Measurements from ENCODE around the gene TBC1D8B. TPM values are rescaled to one million over a fixed set of nuclear protein-coding genes. Genes with fewer than 3 reads are reported as not detected.
A peak's percentile ranks its signal among the peaks of the same experiment; 100 is the strongest.
"Not testable (repeated sequence)": the region's sequence is repeated elsewhere in the genome, so short reads cannot be mapped to it uniquely, and the experiment has no call there.

TBC1D8B gene
- polyA plus RNA-seq, 3 donors from 2014 or later, result 0.07 TPM; not detected in 2

DNA sequence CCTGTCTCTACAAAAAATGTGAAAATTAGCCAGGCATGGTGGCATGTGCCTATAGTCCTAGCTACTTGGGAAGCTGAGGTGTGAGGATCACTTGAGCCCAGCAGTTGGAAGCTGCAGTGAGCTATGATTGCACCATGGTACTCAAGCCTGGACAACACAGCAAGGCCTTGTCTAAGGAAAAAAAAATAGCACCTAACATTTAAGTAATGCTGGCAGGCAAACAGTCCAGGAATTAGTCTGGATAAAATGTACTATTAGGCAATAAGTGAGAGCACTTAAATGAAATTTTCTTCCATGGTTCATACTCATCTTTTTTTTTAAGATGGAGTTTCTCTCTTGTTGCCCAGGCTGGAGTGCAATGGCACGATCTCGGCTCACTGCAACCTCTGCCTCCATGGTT is 70.3 kb downstream of the TBC1D8B start:
- DNase-seq, H3K36me3 Mint-ChIP-seq, H3K4me1 Mint-ChIP-seq, H3K4me3 Mint-ChIP-seq, H3K9me3 Mint-ChIP-seq, H3K27ac Mint-ChIP-seq: not testable (repeated sequence)
- H3K27me3 Mint-ChIP-seq (ENCODE audit: low read depth in 3 of 3), result peaks cover 0 to 11% (median 3%) of the 10 kb centered on the region in 3 donors

- Mint-ChIP-seq H3K27ac (no peak overlapping the region), H3K4me3 (no peak overlapping the region), H3K27me3 (ENCODE audit: low read depth in 3 of 3) (peaks cover 0 to 11% (median 1%) of the 10 kb centered on the region in 3 donors), H3K9me3 (no peaks in the 10 kb centered on the region), H3K4me1 (no peaks in the 10 kb centered on the region), H3K36me3 (no peaks in the 10 kb centered on the region)
- peak in 2 of 3 donors; percentile 5 to 14 for DNase-seq
Observed at GRCh38 chrX:106874075-106874474, 71.6 kb downstream of the TBC1D8B start.

GRCh38 chrX:106875151-106875550 is 72.7 kb downstream of the TBC1D8B start:
- Mint-ChIP-seq H3K4me3 (no peak overlapping the region), H3K36me3 (no peaks in the 10 kb centered on the region), H3K4me1 (no peaks in the 10 kb centered on the region), H3K27me3 (ENCODE audit: low read depth in 3 of 3) (peaks cover 0 to 11% (median 4%) of the 10 kb centered on the region in 3 donors), H3K9me3 (no peaks in the 10 kb centered on the region), H3K27ac (no peak overlapping the region)
- DNase-seq, result no peak

DNA sequence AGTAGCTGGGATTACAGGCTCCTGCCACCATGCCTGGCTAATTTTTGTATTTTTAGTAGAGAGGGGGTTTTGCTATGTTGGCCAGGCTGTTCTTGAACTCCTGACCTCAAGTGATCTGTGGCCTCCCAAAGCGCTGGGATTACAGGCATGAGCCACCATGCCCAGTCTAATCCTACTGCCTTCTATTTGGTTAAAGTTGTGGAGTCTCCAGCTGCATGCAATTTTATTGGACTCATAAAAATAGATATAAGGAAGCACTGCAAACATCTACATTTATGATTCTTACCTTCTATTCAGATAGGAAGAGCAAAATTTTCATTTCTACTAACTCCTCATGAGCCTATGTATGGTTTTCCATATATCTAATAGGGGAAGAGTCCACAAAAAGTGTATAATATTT is 87.0 kb downstream of the TBC1D8B start:
- Mint-ChIP-seq H3K4me1 (no peaks in the 10 kb centered on the region), H3K9me3 (no peaks in the 10 kb centered on the region), H3K36me3 (no peaks in the 10 kb centered on the region), H3K27me3 (ENCODE audit: low read depth in 3 of 3) (peaks cover 0 to 26% (median 14%) of the 10 kb centered on the region in 3 donors), H3K27ac (no peak overlapping the region), H3K4me3 (no peak overlapping the region)
- no peak for DNase-seq

GRCh38 chrX:106891762-106892460 is 89.4 kb downstream of the TBC1D8B start:
- Mint-ChIP-seq H3K9me3 (peaks cover 0 to 2% (median 0%) of the 10 kb centered on the region in 6 donors), H3K27ac (no peak overlapping the region), H3K4me3 (no peak overlapping the region), H3K36me3 (no peaks in the 10 kb centered on the region), H3K27me3 (ENCODE audit: low read depth in 3 of 3) (peaks cover 0 to 23% (median 14%) of the 10 kb centered on the region in 3 donors), H3K4me1 (no peaks in the 10 kb centered on the region)
- DNase-seq, result no peak

- Mint-ChIP-seq H3K4me1 (no peaks in the 10 kb centered on the region), H3K36me3 (no peaks in the 10 kb centered on the region), H3K9me3 (peaks cover 0 to 2% (median 0%) of the 10 kb centered on the region in 6 donors), H3K27me3 (ENCODE audit: low read depth in 3 of 3) (peaks cover 0 to 18% (median 11%) of the 10 kb centered on the region in 3 donors), H3K27ac (no peak overlapping the region), H3K4me3 (no peak overlapping the region)
- DNase-seq, result peak; percentile 26 to 37 (median 27)
Observed at GRCh38 chrX:106894392-106894909, 92.0 kb downstream of the TBC1D8B start.

GRCh38 chrX:106894978-106895452 is 92.5 kb downstream of the TBC1D8B start:
- Mint-ChIP-seq H3K27me3 (ENCODE audit: low read depth in 3 of 3) (peaks cover 0 to 12% (median 8%) of the 10 kb centered on the region in 3 donors), H3K9me3 (peaks cover 0 to 2% (median 0%) of the 10 kb centered on the region in 6 donors), H3K4me1 (no peaks in the 10 kb centered on the region), H3K27ac (no peak overlapping the region), H3K4me3 (no peak overlapping the region), H3K36me3 (no peaks in the 10 kb centered on the region)
- no peak for DNase-seq

DNA sequence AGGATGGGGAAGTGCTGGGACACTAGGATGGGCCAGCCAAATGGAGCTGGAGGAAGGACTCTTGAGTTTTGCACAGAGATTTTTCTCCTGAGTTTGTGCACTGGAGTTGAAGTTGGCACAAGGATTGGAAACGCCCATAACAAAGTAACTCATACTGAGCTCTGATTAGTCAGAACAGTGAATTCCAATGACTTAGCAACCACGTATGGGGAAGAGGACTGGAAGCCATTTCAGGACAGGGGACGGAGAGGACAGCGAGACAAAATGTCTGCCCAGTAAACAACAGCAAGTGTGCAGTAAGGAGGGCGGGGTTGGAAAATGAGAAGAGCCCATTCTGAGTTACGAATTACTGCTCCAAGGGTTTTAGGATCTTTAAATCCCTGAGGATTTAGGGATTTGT is 94.8 kb downstream of the TBC1D8B start:
- Mint-ChIP-seq H3K27ac (no peak overlapping the region), H3K27me3 (ENCODE audit: low read depth in 3 of 3) (peaks cover 1 to 9% (median 5%) of the 10 kb centered on the region in 3 donors), H3K9me3 (peaks cover 0 to 2% (median 0%) of the 10 kb centered on the region in 6 donors), H3K4me3 (no peak overlapping the region), H3K36me3 (no peaks in the 10 kb centered on the region), H3K4me1 (no peaks in the 10 kb centered on the region)
- no peak for DNase-seq

- DNase-seq, result peak in 1 of 3 donors; percentile 14
- Mint-ChIP-seq H3K27me3 (ENCODE audit: low read depth in 3 of 3) (peaks cover 1 to 5% (median 4%) of the 10 kb centered on the region in 3 donors), H3K4me3 (no peak overlapping the region), H3K4me1 (no peaks in the 10 kb centered on the region), H3K27ac (no peak overlapping the region), H3K36me3 (no peaks in the 10 kb centered on the region), H3K9me3 (peaks cover 0 to 2% (median 0%) of the 10 kb centered on the region in 6 donors)
Observed at GRCh38 chrX:106898462-106898861, 96.0 kb downstream of the TBC1D8B start.

GRCh38 chrX:106899276-106899675 is 96.8 kb downstream of the TBC1D8B start:
- H3K4me1 Mint-ChIP-seq, result no peaks in the 10 kb centered on the region
- H3K27ac Mint-ChIP-seq, result no peak overlapping the region
- no peaks in the 10 kb centered on the region for H3K36me3 Mint-ChIP-seq
- peaks cover 0 to 5% (median 1%) of the 10 kb centered on the region in 3 donors for H3K27me3 Mint-ChIP-seq (ENCODE audit: low read depth in 3 of 3)
- peaks cover 0 to 2% (median 0%) of the 10 kb centered on the region in 6 donors for H3K9me3 Mint-ChIP-seq
- H3K4me3 Mint-ChIP-seq, result no peak overlapping the region
- no peak for DNase-seq

DNA sequence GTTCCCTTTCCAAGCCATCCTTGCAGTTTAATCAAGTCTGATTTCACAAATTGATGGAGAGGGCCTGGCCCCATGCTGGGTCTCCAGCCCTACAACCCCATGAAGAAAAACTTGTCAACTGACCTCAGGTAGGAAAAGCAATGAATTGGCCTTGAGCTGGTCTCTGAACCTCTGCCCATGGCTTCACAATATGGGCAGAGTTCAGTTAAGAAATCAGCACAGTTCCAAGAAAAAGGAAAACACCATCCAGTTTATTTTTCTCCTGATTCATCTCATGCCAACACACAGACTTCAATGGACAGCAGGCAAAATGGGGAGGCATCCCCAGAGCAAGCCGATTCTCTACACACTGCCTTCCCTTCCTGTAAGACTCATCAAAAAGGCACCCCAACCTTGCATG is 97.4 kb downstream of the TBC1D8B start:
- Mint-ChIP-seq H3K27ac (no peak overlapping the region), H3K4me1 (no peaks in the 10 kb centered on the region), H3K4me3 (no peak overlapping the region), H3K36me3 (no peaks in the 10 kb centered on the region), H3K9me3 (peaks cover 0 to 2% (median 0%) of the 10 kb centered on the region in 6 donors), H3K27me3 (ENCODE audit: low read depth in 3 of 3) (peaks cover 0 to 2% (median 1%) of the 10 kb centered on the region in 3 donors)
- no peak for DNase-seq

DNA sequence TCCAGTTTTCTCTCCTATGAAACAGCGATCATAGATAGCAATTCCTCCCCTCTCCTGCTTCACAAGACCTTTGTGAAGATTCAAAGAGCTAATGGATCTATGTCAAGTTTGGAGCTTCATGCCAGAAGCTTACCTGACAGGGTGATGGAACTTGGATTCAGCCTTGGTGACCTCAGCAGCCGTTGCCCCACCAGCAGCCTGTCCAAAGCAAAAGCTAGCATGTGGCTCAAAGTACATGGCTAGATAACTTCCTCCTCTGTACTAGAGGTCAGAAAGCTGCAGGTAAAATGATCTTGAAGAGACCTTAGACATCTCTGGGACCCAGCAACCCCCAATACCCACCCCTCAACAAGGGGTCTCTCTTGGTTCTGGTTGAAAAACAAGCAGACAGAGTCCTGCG is 98.9 kb downstream of the TBC1D8B start:
- no peaks in the 10 kb centered on the region for H3K9me3 Mint-ChIP-seq
- no peak for DNase-seq
- peaks cover 1 to 2% (median 2%) of the 10 kb centered on the region in 3 donors for H3K27me3 Mint-ChIP-seq (ENCODE audit: low read depth in 3 of 3)
- H3K4me3 Mint-ChIP-seq, result no peak overlapping the region
- H3K27ac Mint-ChIP-seq, result no peak overlapping the region
- H3K4me1 Mint-ChIP-seq, result no peaks in the 10 kb centered on the region
- H3K36me3 Mint-ChIP-seq, result no peaks in the 10 kb centered on the region

GRCh38 chrX:106901781-106902219 is 99.3 kb downstream of the TBC1D8B start:
- no peaks in the 10 kb centered on the region for H3K9me3 Mint-ChIP-seq
- H3K27ac Mint-ChIP-seq, result no peak overlapping the region
- H3K36me3 Mint-ChIP-seq, result no peaks in the 10 kb centered on the region
- H3K27me3 Mint-ChIP-seq (ENCODE audit: low read depth in 3 of 3), result peaks cover 0 to 2% (median 1%) of the 10 kb centered on the region in 3 donors
- no peaks in the 10 kb centered on the region for H3K4me1 Mint-ChIP-seq
- H3K4me3 Mint-ChIP-seq, result no peak overlapping the region
- no peak for DNase-seq

- H3K27ac Mint-ChIP-seq, result no peak overlapping the region
- H3K4me3 Mint-ChIP-seq, result no peak overlapping the region
- no peaks in the 10 kb centered on the region for H3K36me3 Mint-ChIP-seq
Observed at GRCh38 chrX:106902684-106903083, 100.2 kb downstream of the TBC1D8B start.

More at GRCh38 chrX:106902684-106903083, 100.2 kb downstream of the TBC1D8B start:
- DNase-seq, result no peak
- H3K9me3 Mint-ChIP-seq, result no peaks in the 10 kb centered on the region
- H3K27me3 Mint-ChIP-seq (ENCODE audit: low read depth in 3 of 3), result peaks cover 0 to 2% (median 1%) of the 10 kb centered on the region in 3 donors
- no peaks in the 10 kb centered on the region for H3K4me1 Mint-ChIP-seq
